Naive thymus-derived CD4-positive, alpha-beta T cell (primary cell): ENCODE measurements around the gene CA11. TPM values are rescaled to one million over a fixed set of nuclear protein-coding genes. Genes with fewer than 3 reads are reported as not detected.

Source experiments
- ATAC-seq: fragments of 150-1000 bp; cut with Tn5 transposase; 2 replicates; pipeline ENCODE4 v1.10.0; 2021; ENCODE audit warnings: mild to moderate bottlenecking, moderate library complexity
- CTCF ChIA-PET: fragments of 350-600 bp; sonication (Branson Sonifier 250); formaldehyde crosslinking; loops from one replicate; lab custom pipeline; 2021; ENCODE audit warnings: antibody characterized with exemption; lab: Charles Lee
- POLR2A ChIA-PET: fragments of 350-600 bp; sonication (Branson Sonifier 250); formaldehyde crosslinking; loops from one replicate; lab custom pipeline; 2021; ENCODE audit warnings: antibody characterized with exemption, inconsistent platforms; lab: Charles Lee
- DNase-seq, 9 donors: peaks; one replicate each; pipeline versions ENCODE4 v3.0.0 to v3.0.0-alpha.2; 2020 to 2022; ENCODE audit warnings: mixed read lengths in 1 of 9
- H3K27ac ChIP-seq: one replicate; pipeline ENCODE4 v1.7.0; 2013; ENCODE audit warnings: mild to moderate bottlenecking, low read depth, low read length, moderate library complexity
- H3K27me3 ChIP-seq, 2 donors: one replicate each; pipeline ENCODE4 v1.7.0; 2013; ENCODE audit warnings: low read length in 2 of 2, mild to moderate bottlenecking in 2 of 2, moderate library complexity in 2 of 2; ENCODE audit not compliant: control insufficient read depth in 2 of 2, insufficient read depth in 2 of 2
- H3K36me3 ChIP-seq, 3 experiments: 1 replicate in 2 of 3; 2 replicates in 1 of 3; pipeline ENCODE4 v1.7.0; 2013; ENCODE audit warnings: low read length in 3 of 3, mild to moderate bottlenecking in 3 of 3, moderate library complexity in 1 of 3; ENCODE audit not compliant: insufficient read depth in 3 of 3, control insufficient read depth in 2 of 3
- H3K4me1 ChIP-seq, 2 donors: one replicate each; pipeline ENCODE4 v1.7.0; 2013; ENCODE audit warnings: low read length in 2 of 2, mild to moderate bottlenecking in 2 of 2, moderate library complexity in 1 of 2; ENCODE audit not compliant: control insufficient read depth in 2 of 2, insufficient read depth in 2 of 2
- H3K4me3 ChIP-seq: 2 replicates; pipeline ENCODE4 v1.7.0; 2013; ENCODE audit warnings: mild to moderate bottlenecking, low read length
- H3K9me3 ChIP-seq, 3 experiments: 1 replicate in 2 of 3; 2 replicates in 1 of 3; pipeline ENCODE4 v1.7.0; 2013; ENCODE audit warnings: low read length in 3 of 3; ENCODE audit not compliant: control insufficient read depth in 2 of 3
- H3K27ac Mint-ChIP-seq, 9 donors: one replicate each; pipeline ENCODE4 v1.8.0; 2020 to 2022; ENCODE audit warnings: mixed read lengths in 9 of 9, mild to moderate bottlenecking in 8 of 9, moderate library complexity in 5 of 9, inconsistent platforms in 2 of 9
- H3K27me3 Mint-ChIP-seq, 5 donors: one replicate each; pipeline ENCODE4 v1.8.0; 2021 to 2022; ENCODE audit warnings: mixed read lengths in 5 of 5, mild to moderate bottlenecking in 1 of 5
- H3K36me3 Mint-ChIP-seq, 5 donors: one replicate each; pipeline ENCODE4 v1.8.0; 2020 to 2022; ENCODE audit warnings: mixed read lengths in 5 of 5, mild to moderate bottlenecking in 3 of 5, inconsistent platforms in 1 of 5
- H3K4me1 Mint-ChIP-seq, 7 donors: one replicate each; pipeline ENCODE4 v1.8.0; 2020 to 2022; ENCODE audit warnings: mixed read lengths in 7 of 7, mild to moderate bottlenecking in 3 of 7, inconsistent platforms in 1 of 7
- H3K4me3 Mint-ChIP-seq, 10 donors: one replicate each; pipeline ENCODE4 v1.8.0; 2020 to 2022; ENCODE audit warnings: mild to moderate bottlenecking in 10 of 10, mixed read lengths in 10 of 10, moderate library complexity in 6 of 10, inconsistent platforms in 2 of 10
- H3K9me3 Mint-ChIP-seq, 11 donors: one replicate each; pipeline ENCODE4 v1.8.0; 2020 to 2022; ENCODE audit warnings: mixed read lengths in 11 of 11, mild to moderate bottlenecking in 4 of 11, inconsistent platforms in 1 of 11, moderate library complexity in 1 of 11
- intact Hi-C, 2 donors: fragments of 100-400 bp; cut with micrococcal nuclease; formaldehyde crosslinking; loops; one replicate each; pipeline ENCODE4 v1.15.1; 2023
- polyA plus RNA-seq, 2 donors: library from polyadenylated mRNA; unstranded; fragments of 300-500 nt; fragmentation: Illumina TruSeq; gene quantifications; one replicate each; pipeline ENCODE4 v1.2.3, GENCODE V29; 2021
- total RNA-seq, 6 experiments: library from RNA in 5 of 6; stranded (reverse) in 5 of 6; gene quantifications; 1 replicate in 5 of 6; 2 replicates in 1 of 6; pipeline ENCODE4 v1.2.3 and lab custom pipeline; 2021 to 2026

Gene CA11
- total and polyA plus RNA-seq, 7 experiments from 2014 or later = 6.3 to 20.5 (median 10.8) TPM

GRCh38 chr19:48672994-48673393 is 27.0 kb upstream of the CA11 start, which contains the start of gene NTN5:
NTN5 (minus strand) TSS chr19:48673017; CDS start chr19:48670986, 2,031 bp downstream.
- peaks cover 6 to 7% of the 10 kb centered on the region in 2 donors for H3K4me1 ChIP-seq
- DNase-seq = no peak
- no peak within 1 kb of the TSS for H3K4me3 Mint-ChIP-seq
- peaks cover 0 to 5% (median 0%) of the 10 kb centered on the region in 5 donors for H3K36me3 Mint-ChIP-seq
- no peak within 1 kb of the TSS for H3K4me3 ChIP-seq
- ChIA-PET CTCF (interaction anchor here (0.7 kb wide), 1 partner anchor 23 kb away, joined by 4 read pairs; the partner anchor contains the start of gene FUT2), POLR2A (no interaction called here)
- intact Hi-C loops = no loop called here
- H3K27me3 ChIP-seq = no peaks in the 10 kb centered on the region
- no peaks in the 10 kb centered on the region for H3K36me3 ChIP-seq
- peaks cover 0 to 11% (median 0%) of the 10 kb centered on the region in 11 donors for H3K9me3 Mint-ChIP-seq
- H3K27ac Mint-ChIP-seq = no peak within 1 kb of the TSS
- H3K4me1 Mint-ChIP-seq = peaks cover 6 to 8% (median 8%) of the 10 kb centered on the region in 7 donors
- H3K27me3 Mint-ChIP-seq = no peaks in the 10 kb centered on the region
- no peak within 1 kb of the TSS for H3K27ac ChIP-seq
- ATAC-seq = no peak
- H3K9me3 ChIP-seq = no peaks in the 10 kb centered on the region

GRCh38 chr19:48671446-48671995 is 25.5 kb upstream of the CA11 start:
- peaks cover 0 to 11% (median 0%) of the 10 kb centered on the region in 11 donors for H3K9me3 Mint-ChIP-seq
- H3K36me3 Mint-ChIP-seq = peaks cover 0 to 5% (median 0%) of the 10 kb centered on the region in 5 donors
- intact Hi-C loops = no loop called here
- ChIA-PET CTCF (no interaction called here), POLR2A (no interaction called here)
- no peaks in the 10 kb centered on the region for H3K27me3 ChIP-seq
- H3K27me3 Mint-ChIP-seq = no peaks in the 10 kb centered on the region
- H3K4me1 ChIP-seq = peaks cover 6 to 7% of the 10 kb centered on the region in 2 donors
- H3K36me3 ChIP-seq = no peaks in the 10 kb centered on the region
- H3K4me3 Mint-ChIP-seq = no peak overlapping the region
- no peak overlapping the region for H3K27ac ChIP-seq
- peak overlapping the region in 1 of 9 donors; percentile 52 for H3K27ac Mint-ChIP-seq
- DNase-seq (no peak), ATAC-seq (no peak)
- no peaks in the 10 kb centered on the region for H3K9me3 ChIP-seq
- no peak overlapping the region for H3K4me3 ChIP-seq
- H3K4me1 Mint-ChIP-seq = peaks cover 6 to 8% (median 8%) of the 10 kb centered on the region in 7 donors

GRCh38 chr19:48670699-48671445 is 24.9 kb upstream of the CA11 start:
- POLR2A ChIA-PET = no interaction called here
- no peak overlapping the region for H3K4me3 ChIP-seq
- Mint-ChIP-seq H3K4me1 (peaks cover 6 to 8% (median 8%) of the 10 kb centered on the region in 7 donors), H3K27me3 (no peaks in the 10 kb centered on the region), H3K4me3 (no peak overlapping the region), H3K27ac (peak overlapping the region in 1 of 9 donors; percentile 52), H3K9me3 (peaks cover 0 to 11% (median 0%) of the 10 kb centered on the region in 11 donors), H3K36me3 (peaks cover 0 to 5% (median 0%) of the 10 kb centered on the region in 5 donors)
- no peaks in the 10 kb centered on the region for H3K27me3 ChIP-seq
- H3K4me1 ChIP-seq = peaks cover 6 to 7% of the 10 kb centered on the region in 2 donors
- CTCF ChIA-PET = no interaction called here
- no peaks in the 10 kb centered on the region for H3K36me3 ChIP-seq
- intact Hi-C loops = no loop called here
- ATAC-seq (no peak), DNase-seq (no peak)
- no peaks in the 10 kb centered on the region for H3K9me3 ChIP-seq
- no peak overlapping the region for H3K27ac ChIP-seq

- CTCF ChIA-PET = no interaction called here
- peaks cover 0 to 11% (median 0%) of the 10 kb centered on the region in 11 donors for H3K9me3 Mint-ChIP-seq
- no peak for ATAC-seq
- peaks cover 1 to 5% (median 2%) of the 10 kb centered on the region in 7 donors for H3K4me1 Mint-ChIP-seq
- intact Hi-C loops = no loop called here
- Histone ChIP-seq H3K27ac (no peak overlapping the region), H3K27me3 (no peaks in the 10 kb centered on the region), H3K36me3 (no peaks in the 10 kb centered on the region), H3K4me1 (peaks cover 0 to under 1% of the 10 kb centered on the region in 2 donors), H3K9me3 (no peaks in the 10 kb centered on the region), H3K4me3 (no peak overlapping the region)
- peaks cover 0 to 5% (median 0%) of the 10 kb centered on the region in 5 donors for H3K36me3 Mint-ChIP-seq
- POLR2A ChIA-PET = no interaction called here
- DNase-seq = no peak
- H3K27me3 Mint-ChIP-seq = no peaks in the 10 kb centered on the region
- H3K4me3 Mint-ChIP-seq = peak overlapping the region in 1 of 10 donors; percentile 1
- H3K27ac Mint-ChIP-seq = peak overlapping the region in 3 of 9 donors; percentile 17 to 68 (median 20)
Observed at GRCh38 chr19:48669903-48670668, 24.1 kb upstream of the CA11 start.

- Histone ChIP-seq H3K27me3 (no peaks in the 10 kb centered on the region), H3K36me3 (no peaks in the 10 kb centered on the region), H3K9me3 (no peaks in the 10 kb centered on the region), H3K4me1 (no peaks in the 10 kb centered on the region), H3K4me3 (no peak overlapping the region), H3K27ac (no peak overlapping the region)
- Mint-ChIP-seq H3K27me3 (no peaks in the 10 kb centered on the region), H3K4me1 (peaks cover 0 to 5% (median 0%) of the 10 kb centered on the region in 7 donors), H3K27ac (peak overlapping the region in 1 of 9 donors; percentile 38), H3K36me3 (peaks cover 0 to 5% (median 0%) of the 10 kb centered on the region in 5 donors), H3K9me3 (peaks cover 0 to 11% (median 0%) of the 10 kb centered on the region in 11 donors), H3K4me3 (no peak overlapping the region)
- ChIA-PET CTCF (no interaction called here), POLR2A (no interaction called here)
- no peak for ATAC-seq
- no peak for DNase-seq
- intact Hi-C loops = no loop called here
Observed at GRCh38 chr19:48668761-48669160, 22.8 kb upstream of the CA11 start.

- peaks cover 0 to 5% (median 0%) of the 10 kb centered on the region in 7 donors for H3K4me1 Mint-ChIP-seq
- H3K9me3 Mint-ChIP-seq = peaks cover 0 to 11% (median 0%) of the 10 kb centered on the region in 11 donors
- Histone ChIP-seq H3K36me3 (no peaks in the 10 kb centered on the region), H3K27me3 (no peaks in the 10 kb centered on the region), H3K4me3 (no peak overlapping the region), H3K9me3 (no peaks in the 10 kb centered on the region), H3K4me1 (no peaks in the 10 kb centered on the region), H3K27ac (no peak overlapping the region)
- DNase-seq (no peak), ATAC-seq (no peak)
- POLR2A ChIA-PET = no interaction called here
- no peaks in the 10 kb centered on the region for H3K27me3 Mint-ChIP-seq
- intact Hi-C loops = no loop called here
- CTCF ChIA-PET = no interaction called here
- no peak overlapping the region for H3K4me3 Mint-ChIP-seq
- no peak overlapping the region for H3K27ac Mint-ChIP-seq
- H3K36me3 Mint-ChIP-seq = peaks cover 0 to 5% (median 0%) of the 10 kb centered on the region in 5 donors
Observed at GRCh38 chr19:48668332-48668731, 22.3 kb upstream of the CA11 start.
